ENCODE data around the gene LGR4. TPM values are rescaled to one million over a fixed set of nuclear protein-coding genes. Genes with fewer than 3 reads are reported as not detected.

Gene LGR4
- total and polyA plus RNA-seq, 2 of the 13 experiments (the other 11 are each of a cell fraction or from before 2014, with no cell fraction given): 42.1 to 68.7 TPM

- no peak for TF ChIP-seq ZBTB33 (CRISPR knock-in tag; IDR thresholded peaks at IDR 0.05)
- TF ChIP-seq ATF7 (IDR thresholded peaks at IDR 0.05): no peak
- no peak for TF ChIP-seq ATF7 (CRISPR knock-in tag; IDR thresholded peaks at IDR 0.05)
- no peak for TF ChIP-seq ZNF263 (CRISPR knock-in tag; IDR thresholded peaks at IDR 0.05)
- TF ChIP-seq SP140L (CRISPR knock-in tag; IDR thresholded peaks at IDR 0.05; ENCODE audit: borderline replicate concordance): no peak
- TF ChIP-seq U2AF1 (optimal IDR thresholded peaks at IDR 0.05; ENCODE audit: low read depth, low read length): no peak
These were observed 2.4 kb downstream of the LGR4 start (continued) for GRCh38 chr11:27470166-27470565.

GRCh38 chr11:27468995-27469695 lies 3.4 kb downstream of the LGR4 start:
- BruUV-seq (replicated peaks): no TSS peak
- WGBS (ENCODE audit: low lambda C conversion rate): 3% methylated on average over 8 of the region's 8 CpGs
- H3K9me3 ChIP-seq (ENCODE audit: low read length): no peaks in the 10 kb centered on the region
- FAIRE-seq (no peak), ATAC-seq (no peak), DNase-seq (ENCODE audit: low spot score) (no peak)
- no peaks in the 10 kb centered on the region for H3K36me3 ChIP-seq (replicated peaks in 1 of 2; ENCODE audit: control insufficient read depth in 1 of 2, insufficient read depth in 2 of 2, low read length in 2 of 2)
- peak overlapping the region; percentile 64 to 92 (median 85) for H3K4me3 ChIP-seq (replicated peaks in 1 of 3; ENCODE audit: insufficient read depth in 1 of 3, low read depth in 2 of 3, low read length in 3 of 3)
- peak overlapping the region; percentile 90 for H3K27ac ChIP-seq (ENCODE audit: extremely low read length, insufficient read depth, low read length)
- intact Hi-C loops (cut with micrococcal nuclease; ENCODE audit: unreplicated experiment) (no loop called here), in situ Hi-C loops (cut with HindIII; ENCODE audit: extremely low pct_ligation_motif_present, low pct_unique_long_range_greater_than_20kb) (loop anchor here (5.0 kb wide), 1 partner anchor 72 kb away; no protein-coding TSS in a partner anchor)
- no peaks in the 10 kb centered on the region; a peak in 1 of 5 replicates for H3K27me3 ChIP-seq (ENCODE audit: control insufficient read depth in 1 of 2, insufficient read depth in 2 of 2, low read length in 2 of 2)
- H3K4me1 ChIP-seq (ENCODE audit: insufficient read depth, low read length): peaks cover 59% of the 10 kb centered on the region
- peak overlapping the region; percentile 90 for H3K9ac ChIP-seq (ENCODE audit: insufficient read depth, low read depth, low read length)
- H3K4me2 ChIP-seq (ENCODE audit: low read depth, low read length): peak overlapping the region; percentile 85
- H4K20me1 ChIP-seq (ENCODE audit: insufficient read depth, low read length): peaks cover 8% of the 10 kb centered on the region
- H3K79me2 ChIP-seq (ENCODE audit: insufficient read depth, low read length): peaks cover 91% of the 10 kb centered on the region
- H2AFZ ChIP-seq (ENCODE audit: low read length): no peak overlapping the region
- ChIA-PET CTCF (ENCODE audit: low intra/inter-chr PET ratio, low total read pairs) (no interaction called here), POLR2A (interaction anchor here (1.0 to 1.4 kb wide), 7 partner anchors 9 to 95 kb away, joined by 3 to 8 read pairs (median 5); no protein-coding TSS in a partner anchor)
- TF ChIP-seq ZMYM4 (CRISPR knock-in tag; IDR thresholded peaks at IDR 0.05): 0 out of 2 replicates have a peak, but pooled peaks have one; percentile 15
- no peak for TF ChIP-seq ZNF225 (CRISPR knock-in tag; IDR thresholded peaks at IDR 0.05)
- no peak for TF ChIP-seq DDIT3 (CRISPR knock-in tag; IDR thresholded peaks at IDR 0.05)
- TF ChIP-seq GZF1 (CRISPR knock-in tag; IDR thresholded peaks at IDR 0.05): no peak
- no peak for TF ChIP-seq BRD4 (CRISPR knock-in tag; IDR thresholded peaks at IDR 0.05)
- TF ChIP-seq TGIF2 (CRISPR knock-in tag; IDR thresholded peaks at IDR 0.05): 0 out of 2 replicates have a peak, but pooled peaks have one; percentile 4
- TF ChIP-seq JDP2 (CRISPR knock-in tag; IDR thresholded peaks at IDR 0.05; ENCODE audit: borderline replicate concordance): no peak
- TF ChIP-seq ZNF24 (IDR thresholded peaks at IDR 0.05): no peak
- TF ChIP-seq SUZ12 (IDR thresholded peaks at IDR 0.05; ENCODE audit: low read depth, low read length): no peak
- TF ChIP-seq TBP (CRISPR knock-in tag; IDR thresholded peaks at IDR 0.05): no peak
- TF ChIP-seq ISL2 (CRISPR knock-in tag; IDR thresholded peaks at IDR 0.05): 0 out of 2 replicates have a peak, but pooled peaks have one; percentile 15
- TF ChIP-seq HNF4G (IDR thresholded peaks at IDR 0.05; ENCODE audit: borderline replicate concordance, low read depth, low read length): no peak
- TF ChIP-seq HNF4G (CRISPR knock-in tag; IDR thresholded peaks at IDR 0.05; ENCODE audit: borderline replicate concordance, low read depth): no peak
- peak; percentile 44; the same call in 1 of the 2 replicates for TF ChIP-seq KDM5A (IDR thresholded peaks at IDR 0.05; ENCODE audit: borderline replicate concordance, low read length)
- TF ChIP-seq ZNF280B (CRISPR knock-in tag; IDR thresholded peaks at IDR 0.05; ENCODE audit: borderline replicate concordance): no peak
- 0 out of 2 replicates have a peak, but pooled peaks have one; percentile 12 for TF ChIP-seq ZNF264 (CRISPR knock-in tag; IDR thresholded peaks at IDR 0.05)

Data from HepG2 (cell line).